Hepatocyte (in vitro differentiated cells): Measurements from ENCODE around the gene TRMT44.

Experiments
- EZH2 ChIP-seq: fragments of 200-600 bp; sonication (generic); IDR thresholded peaks from 2 replicates; pipeline ENCODE4 v1.6.1; 2016; ENCODE audit warnings: antibody characterized with exemption, mild to moderate bottlenecking, borderline replicate concordance
- TF ChIP-seq, protein P1 (sequence below): fragments of 200-600 bp; sonication (generic); IDR thresholded peaks from 2 replicates; pipeline ENCODE4 v1.5.1; 2016; ENCODE audit warnings: antibody characterized with exemption, mild to moderate bottlenecking; ENCODE audit not compliant: poor library complexity

DNA sequence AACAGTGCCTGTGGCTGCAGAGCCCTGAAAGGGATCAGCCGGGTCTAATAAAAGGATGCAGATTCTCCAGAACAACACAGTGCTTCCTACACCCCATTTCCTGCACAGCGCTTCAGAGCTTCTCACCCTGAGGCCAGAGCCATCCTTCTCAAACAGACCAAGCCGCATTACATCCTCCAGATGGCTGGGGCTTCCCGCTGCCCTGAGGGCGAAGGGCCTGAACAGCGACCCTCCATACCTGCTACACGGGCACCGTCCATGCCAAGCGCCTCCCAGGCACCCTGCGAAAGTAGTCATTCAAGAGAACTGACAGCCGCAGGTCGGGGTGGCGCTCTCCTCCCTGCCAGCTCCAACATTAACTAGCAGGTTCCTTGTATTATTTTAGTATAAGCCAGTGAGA, 36.6 kb upstream of the TRMT44 start:
- TF ChIP-seq, protein P1, sequence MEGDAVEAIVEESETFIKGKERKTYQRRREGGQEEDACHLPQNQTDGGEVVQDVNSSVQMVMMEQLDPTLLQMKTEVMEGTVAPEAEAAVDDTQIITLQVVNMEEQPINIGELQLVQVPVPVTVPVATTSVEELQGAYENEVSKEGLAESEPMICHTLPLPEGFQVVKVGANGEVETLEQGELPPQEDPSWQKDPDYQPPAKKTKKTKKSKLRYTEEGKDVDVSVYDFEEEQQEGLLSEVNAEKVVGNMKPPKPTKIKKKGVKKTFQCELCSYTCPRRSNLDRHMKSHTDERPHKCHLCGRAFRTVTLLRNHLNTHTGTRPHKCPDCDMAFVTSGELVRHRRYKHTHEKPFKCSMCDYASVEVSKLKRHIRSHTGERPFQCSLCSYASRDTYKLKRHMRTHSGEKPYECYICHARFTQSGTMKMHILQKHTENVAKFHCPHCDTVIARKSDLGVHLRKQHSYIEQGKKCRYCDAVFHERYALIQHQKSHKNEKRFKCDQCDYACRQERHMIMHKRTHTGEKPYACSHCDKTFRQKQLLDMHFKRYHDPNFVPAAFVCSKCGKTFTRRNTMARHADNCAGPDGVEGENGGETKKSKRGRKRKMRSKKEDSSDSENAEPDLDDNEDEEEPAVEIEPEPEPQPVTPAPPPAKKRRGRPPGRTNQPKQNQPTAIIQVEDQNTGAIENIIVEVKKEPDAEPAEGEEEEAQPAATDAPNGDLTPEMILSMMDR = no peak
- no peak for TF ChIP-seq EZH2
